NCI-H345 treated with DMSO at 0.1 percent for 48 hours (cell line): Measurements from ENCODE around the gene PLEKHG4B.
A peak's percentile ranks its signal among the peaks of the same experiment; 100 is the strongest.
"Not testable (repeated sequence)": the region's sequence is repeated elsewhere in the genome, so short reads cannot be mapped to it uniquely, and the experiment has no call there.

ENCODE experiments used
- DNase-seq: peaks from one replicate; lab custom pipeline; 2025; ENCODE audit not compliant: unreplicated experiment; lab: John Stamatoyannopoulos, UW

PLEKHG4B gene

GRCh38 chr5:186091-187041, 94.4 kb downstream of the PLEKHG4B start:
- no peak for DNase-seq

- DNase-seq: no peak
These were observed 95.1 kb downstream of the PLEKHG4B start for GRCh38 chr5:187042-187431.

GRCh38 chr5:187617-188451, 95.9 kb downstream of the PLEKHG4B start:
- no peak for DNase-seq

- peak; percentile 71 for DNase-seq
These were observed 96.8 kb downstream of the PLEKHG4B start for GRCh38 chr5:188488-189481.

- no peak for DNase-seq
These were observed 97.5 kb downstream of the PLEKHG4B start for GRCh38 chr5:189486-189885.

GRCh38 chr5:189976-190365, 98.0 kb downstream of the PLEKHG4B start:
- DNase-seq: no peak

GRCh38 chr5:190366-191035, 98.5 kb downstream of the PLEKHG4B start:
- DNase-seq: no peak

GRCh38 chr5:191036-191948, 99.3 kb downstream of the PLEKHG4B start, which contains the start of gene LRRC14B:
LRRC14B (plus strand) TSS chr5:191495; CDS start chr5:191539, 44 bp downstream.
- no peak for DNase-seq

GRCh38 chr5:191949-192690, 100.2 kb downstream of the PLEKHG4B start:
- DNase-seq: no peak

GRCh38 chr5:192691-192969, 100.7 kb downstream of the PLEKHG4B start:
- DNase-seq: no peak

- no peak for DNase-seq
These were observed 101.2 kb downstream of the PLEKHG4B start for GRCh38 chr5:192970-193831.

- DNase-seq: no peak
These were observed 102.1 kb downstream of the PLEKHG4B start for GRCh38 chr5:194102-194501.

- DNase-seq: no peak
These were observed 102.7 kb downstream of the PLEKHG4B start for GRCh38 chr5:194603-195209.

- no peak for DNase-seq
These were observed 103.6 kb downstream of the PLEKHG4B start for GRCh38 chr5:195401-196160.

- DNase-seq: no peak
These were observed 104.4 kb downstream of the PLEKHG4B start for GRCh38 chr5:196350-196749.

- DNase-seq: not testable (repeated sequence)
These were observed 105.1 kb downstream of the PLEKHG4B start for GRCh38 chr5:197031-197430.
